BE2C (cell line): ENCODE results near the gene MARK4.
A peak's percentile ranks its signal among the peaks of the same experiment; 100 is the strongest.

Experiments used
- DNase-seq: peaks from one replicate; pipeline ENCODE4 v3.0.0-alpha.2; 2020
- H3K27me3 ChIP-seq: fragments of 250-450 bp; sonication (Bioruptor Pico); 2 replicates; pipeline ENCODE4 v1.5.1; 2020; ENCODE audit warnings: mild to moderate bottlenecking
- H3K36me3 ChIP-seq: fragments of 250-450 bp; sonication (Bioruptor Pico); 2 replicates; pipeline ENCODE4 v1.5.1; 2020; ENCODE audit warnings: mild to moderate bottlenecking
- H3K4me1 ChIP-seq: fragments of 250-450 bp; sonication (Bioruptor Pico); 2 replicates; pipeline ENCODE4 v1.5.1; 2020
- H3K4me3 ChIP-seq: 2 replicates; pipeline ENCODE4 v1.5.1; 2011; ENCODE audit warnings: low read depth, low read length
- H3K9me3 ChIP-seq: fragments of 250-450 bp; sonication (Bioruptor Pico); 2 replicates; pipeline ENCODE4 v1.5.1; 2020
- CTCF ChIP-seq: IDR thresholded peaks from 2 replicates; pipeline ENCODE4 v1.5.1; 2012; ENCODE audit warnings: mild to moderate bottlenecking, low read depth, low read length

The MARK4 gene

GRCh38 chr19:45315304-45315703 lies 64.2 kb downstream of the MARK4 start:
- Histone ChIP-seq H3K9me3 (no peaks in the 10 kb centered on the region), H3K4me3 (no peak overlapping the region), H3K27me3 (peaks cover 21% of the 10 kb centered on the region), H3K36me3 (no peaks in the 10 kb centered on the region), H3K4me1 (no peaks in the 10 kb centered on the region)
- no peak for TF ChIP-seq CTCF
- DNase-seq: no peak

DNA sequence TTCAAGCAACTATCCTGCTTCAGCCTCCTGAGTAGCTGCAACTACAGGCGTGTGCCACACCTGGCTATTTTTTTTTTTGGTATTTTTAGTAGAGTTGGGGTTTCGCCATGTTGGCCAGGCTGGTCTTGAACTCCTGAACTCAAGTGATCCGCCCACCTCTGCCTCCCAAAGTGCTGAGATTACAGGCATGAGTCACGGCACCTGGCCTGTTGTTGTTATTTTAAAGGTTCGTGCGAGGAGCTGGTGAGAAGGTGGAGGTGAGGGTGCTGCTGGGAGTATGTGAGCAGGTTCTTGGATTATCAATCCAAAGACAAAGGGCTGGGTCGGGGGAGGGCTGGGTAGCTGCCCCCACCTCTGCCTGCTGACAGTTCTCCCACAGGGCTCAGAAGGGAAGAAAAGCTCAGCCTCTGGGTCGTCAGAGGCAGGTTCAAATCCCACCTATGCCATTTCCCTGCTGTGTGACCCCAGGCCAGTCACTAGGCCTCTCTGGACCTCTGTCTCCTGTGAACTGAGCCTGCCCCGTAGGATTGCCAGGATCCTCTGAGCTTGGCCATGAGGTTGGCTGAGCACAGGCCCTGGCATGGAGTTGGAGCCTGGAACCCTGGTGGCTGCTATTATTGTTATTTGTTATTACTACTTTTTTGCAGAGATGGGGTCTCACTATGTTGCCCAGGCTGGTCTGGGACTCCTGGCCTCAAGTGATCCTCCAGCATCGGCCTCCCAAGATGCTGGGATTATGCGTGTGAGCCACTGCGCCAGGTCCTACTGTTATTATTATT lies 70.1 kb downstream of the MARK4 start:
- no peaks in the 10 kb centered on the region for H3K4me1 ChIP-seq
- no peak for DNase-seq
- peaks cover 3% of the 10 kb centered on the region; the same call in 1 of the 2 replicates for H3K27me3 ChIP-seq
- no peaks in the 10 kb centered on the region for H3K36me3 ChIP-seq
- H3K9me3 ChIP-seq: no peaks in the 10 kb centered on the region
- H3K4me3 ChIP-seq: no peak overlapping the region
- no peak for TF ChIP-seq CTCF

- Histone ChIP-seq H3K27me3 (peaks cover 3% of the 10 kb centered on the region; the same call in 1 of the 2 replicates), H3K4me1 (no peaks in the 10 kb centered on the region), H3K36me3 (no peaks in the 10 kb centered on the region), H3K9me3 (no peaks in the 10 kb centered on the region), H3K4me3 (no peak overlapping the region)
- no peak for DNase-seq
- TF ChIP-seq CTCF: no peak
Observed at GRCh38 chr19:45321848-45322247, 70.8 kb downstream of the MARK4 start.

DNA sequence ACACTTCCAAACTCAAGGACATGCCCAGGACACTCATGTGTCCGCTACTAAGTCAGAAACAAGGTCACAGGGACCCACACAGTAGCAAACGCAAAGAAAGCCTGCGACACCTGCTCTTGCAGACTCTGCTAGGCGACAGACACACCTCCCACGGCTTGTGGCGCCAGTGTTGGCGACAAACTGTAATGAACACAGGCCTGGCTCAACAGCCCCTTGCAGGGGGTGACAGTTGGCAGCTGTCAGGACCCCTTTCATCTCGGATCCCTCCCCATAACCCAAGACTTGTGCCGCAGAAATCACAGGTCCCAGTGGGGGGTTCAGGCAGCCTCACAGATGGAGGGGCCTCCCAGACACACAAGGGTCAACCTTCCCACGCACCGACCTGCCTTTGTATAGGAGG lies 71.2 kb downstream of the MARK4 start:
- Histone ChIP-seq H3K4me3 (no peak overlapping the region), H3K27me3 (peaks cover 3% of the 10 kb centered on the region; the same call in 1 of the 2 replicates), H3K4me1 (no peaks in the 10 kb centered on the region), H3K36me3 (no peaks in the 10 kb centered on the region), H3K9me3 (no peaks in the 10 kb centered on the region)
- DNase-seq: no peak
- TF ChIP-seq CTCF: no peak

- Histone ChIP-seq H3K4me3 (peak within 1 kb of the TSS; percentile 7; the same call in 1 of the 2 replicates), H3K9me3 (no peaks in the 10 kb centered on the region), H3K27me3 (peaks cover 3% of the 10 kb centered on the region; the same call in 1 of the 2 replicates), H3K4me1 (no peaks in the 10 kb centered on the region), H3K36me3 (no peaks in the 10 kb centered on the region)
- DNase-seq: no peak
- TF ChIP-seq CTCF: no peak
Observed at GRCh38 chr19:45322744-45323281, 71.7 kb downstream of the MARK4 start, which contains the start of gene CKM. Gene CKM, minus strand, starts transcription at chr19:45322875. Its CDS starts 3,162 bp downstream, at chr19:45319713.

GRCh38 chr19:45323671-45324081 lies 72.6 kb downstream of the MARK4 start:
- no peak for TF ChIP-seq CTCF
- Histone ChIP-seq H3K36me3 (no peaks in the 10 kb centered on the region), H3K4me3 (peak overlapping the region; percentile 7; the same call in 1 of the 2 replicates), H3K4me1 (no peaks in the 10 kb centered on the region), H3K27me3 (peaks cover 3% of the 10 kb centered on the region; the same call in 1 of the 2 replicates), H3K9me3 (no peaks in the 10 kb centered on the region)
- no peak for DNase-seq
